Measurements from ENCODE around the gene WDR18.

WDR18 gene

GRCh38 chr19:1014161-1015060 is 30.3 kb downstream of the WDR18 start:
- Histone ChIP-seq H3K27ac (ENCODE audit: low read depth, low read length) (peak overlapping the region; percentile 50; the same call in 1 of the 2 replicates), H3K9me3 (ENCODE audit: control insufficient read depth, insufficient read depth, low read depth, low read length) (no peaks in the 10 kb centered on the region), H3K36me3 (ENCODE audit: control insufficient read depth, insufficient read depth, low read length) (peaks cover 42% of the 10 kb centered on the region), H3K9ac (ENCODE audit: low read length) (no peak overlapping the region), H3K27me3 (ENCODE audit: control insufficient read depth, insufficient read depth, low read length) (no peaks in the 10 kb centered on the region), H3K4me3 (ENCODE audit: low read depth, low read length) (no peak overlapping the region), H3K4me1 (ENCODE audit: control insufficient read depth, insufficient read depth, low read length) (peaks cover 35% of the 10 kb centered on the region)

- Histone ChIP-seq H3K27ac (ENCODE audit: low read depth, low read length) (peak overlapping the region; percentile 50; the same call in 1 of the 2 replicates), H3K4me3 (ENCODE audit: low read depth, low read length) (no peak overlapping the region; the same call in 1 of the 2 replicates), H3K9me3 (ENCODE audit: control insufficient read depth, insufficient read depth, low read depth, low read length) (no peaks in the 10 kb centered on the region), H3K9ac (ENCODE audit: low read length) (peak overlapping the region; percentile 52), H3K27me3 (ENCODE audit: control insufficient read depth, insufficient read depth, low read length) (no peaks in the 10 kb centered on the region), H3K36me3 (ENCODE audit: control insufficient read depth, insufficient read depth, low read length) (peaks cover 35% of the 10 kb centered on the region), H3K4me1 (ENCODE audit: control insufficient read depth, insufficient read depth, low read length) (peaks cover 40% of the 10 kb centered on the region)
These were observed 31.1 kb downstream of the WDR18 start for GRCh38 chr19:1015061-1015781.

DNA sequence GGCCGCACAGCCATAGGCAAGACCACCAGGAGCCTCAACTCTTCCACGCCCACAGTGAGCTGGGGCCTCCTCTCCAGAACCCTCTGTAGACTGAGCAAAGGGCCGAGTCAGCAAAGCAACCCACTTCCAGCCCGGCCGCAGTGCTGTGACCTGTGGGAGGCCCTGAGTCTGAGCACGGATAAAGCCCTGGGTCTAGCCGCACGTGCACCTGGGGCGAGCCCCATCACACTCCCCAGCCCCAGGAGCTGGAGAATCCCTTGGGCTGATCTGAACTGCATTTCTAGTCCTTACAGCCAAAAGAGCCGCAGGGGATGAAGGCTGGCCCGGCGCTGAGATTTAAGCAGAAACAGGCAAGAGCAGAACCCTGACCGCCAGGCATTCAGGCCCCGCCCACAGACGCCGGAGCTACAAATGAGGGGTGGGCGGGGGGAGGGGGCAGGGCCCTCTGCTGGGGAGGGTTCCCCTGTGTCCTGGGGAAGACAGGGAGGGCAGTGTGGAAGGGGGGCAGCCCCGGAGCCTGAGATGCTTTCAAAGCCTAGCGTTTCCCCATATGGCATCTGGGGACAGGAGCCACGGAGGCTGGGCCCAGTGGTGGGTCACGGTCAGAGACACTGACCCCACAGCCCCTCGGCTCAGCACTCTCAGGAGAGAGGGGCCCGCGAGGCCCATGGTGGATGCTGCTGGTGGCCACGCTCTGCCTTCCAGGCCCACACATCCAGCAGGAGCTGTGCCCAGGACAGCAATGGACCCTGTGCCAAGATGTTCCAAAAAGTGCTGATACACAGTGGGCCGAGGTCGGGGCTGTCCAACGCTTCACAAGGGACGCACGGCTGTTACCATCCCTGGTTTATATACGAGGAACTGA is 31.9 kb downstream of the WDR18 start:
- H3K36me3 ChIP-seq (ENCODE audit: control insufficient read depth, insufficient read depth, low read length) = peaks cover 29% of the 10 kb centered on the region
- H3K9ac ChIP-seq (ENCODE audit: low read length) = peak overlapping the region; percentile 52
- H3K4me1 ChIP-seq (ENCODE audit: control insufficient read depth, insufficient read depth, low read length) = peaks cover 40% of the 10 kb centered on the region
- peak overlapping the region; percentile 32 for H3K4me3 ChIP-seq (ENCODE audit: low read depth, low read length)
- H3K9me3 ChIP-seq (ENCODE audit: control insufficient read depth, insufficient read depth, low read depth, low read length) = no peaks in the 10 kb centered on the region
- no peaks in the 10 kb centered on the region for H3K27me3 ChIP-seq (ENCODE audit: control insufficient read depth, insufficient read depth, low read length)
- H3K27ac ChIP-seq (ENCODE audit: low read depth, low read length) = 0 out of 2 replicates have a peak overlapping the region, but pooled peaks have one; percentile 50

DNA sequence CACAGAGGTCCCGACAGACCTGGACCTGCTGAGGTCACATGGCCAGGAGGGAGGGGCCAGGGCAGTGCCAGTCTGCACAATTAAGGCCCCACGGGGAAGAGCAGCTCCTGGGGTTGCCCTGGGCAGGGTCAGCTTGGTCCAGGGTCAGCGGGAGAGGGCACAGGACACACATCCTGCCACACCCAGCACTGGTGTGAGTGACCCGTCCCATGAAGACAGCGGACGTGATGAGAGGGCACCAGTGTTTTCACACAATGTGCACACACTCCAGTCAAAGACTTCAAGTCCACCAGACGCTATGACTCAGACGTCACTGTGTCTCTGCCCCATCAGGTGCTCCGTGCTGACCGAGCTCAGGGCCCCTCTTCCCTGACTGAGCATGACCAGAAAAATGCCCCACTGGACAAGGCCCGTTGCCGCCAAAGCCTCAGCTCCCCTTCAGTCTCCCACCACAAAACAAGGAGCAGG is 32.5 kb downstream of the WDR18 start:
- Histone ChIP-seq H3K4me3 (ENCODE audit: low read depth, low read length) (peak overlapping the region; percentile 2; the same call in 1 of the 2 replicates), H3K27me3 (ENCODE audit: control insufficient read depth, insufficient read depth, low read length) (no peaks in the 10 kb centered on the region), H3K36me3 (ENCODE audit: control insufficient read depth, insufficient read depth, low read length) (peaks cover 26% of the 10 kb centered on the region), H3K9me3 (ENCODE audit: control insufficient read depth, insufficient read depth, low read depth, low read length) (no peaks in the 10 kb centered on the region), H3K27ac (ENCODE audit: low read depth, low read length) (no peak overlapping the region), H3K9ac (ENCODE audit: low read length) (peak overlapping the region; percentile 22), H3K4me1 (ENCODE audit: control insufficient read depth, insufficient read depth, low read length) (peaks cover 40% of the 10 kb centered on the region)

- Histone ChIP-seq H3K4me1 (ENCODE audit: control insufficient read depth, insufficient read depth, low read length) (peaks cover 40% of the 10 kb centered on the region), H3K36me3 (ENCODE audit: control insufficient read depth, insufficient read depth, low read length) (peaks cover 20% of the 10 kb centered on the region), H3K27me3 (ENCODE audit: control insufficient read depth, insufficient read depth, low read length) (no peaks in the 10 kb centered on the region), H3K9me3 (ENCODE audit: control insufficient read depth, insufficient read depth, low read depth, low read length) (no peaks in the 10 kb centered on the region), H3K4me3 (ENCODE audit: low read depth, low read length) (no peak overlapping the region), H3K9ac (ENCODE audit: low read length) (no peak overlapping the region), H3K27ac (ENCODE audit: low read depth, low read length) (peak overlapping the region; percentile 41; the same call in 1 of the 2 replicates)
These were observed 33.2 kb downstream of the WDR18 start for GRCh38 chr19:1017115-1017905.

DNA sequence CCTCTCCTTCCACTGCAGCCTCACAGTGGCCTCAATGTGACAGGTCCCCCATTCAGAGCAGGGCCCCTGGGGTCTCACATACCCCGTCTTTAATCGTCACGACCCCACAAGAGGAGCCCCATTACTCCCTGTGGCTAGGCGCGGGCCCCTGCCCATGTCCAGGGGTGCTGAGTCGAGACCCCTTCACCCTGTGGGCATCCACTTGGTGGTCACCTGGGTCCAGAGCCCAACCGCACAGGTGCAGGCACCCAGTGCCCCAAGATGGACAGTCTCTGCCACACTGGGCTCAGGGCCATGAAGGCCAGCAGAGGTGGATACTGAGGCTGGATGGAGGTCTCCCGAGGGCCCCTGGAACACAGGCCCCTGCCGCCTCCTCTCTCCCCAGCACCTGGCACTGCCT is 33.8 kb downstream of the WDR18 start:
- H3K9ac ChIP-seq (ENCODE audit: low read length) = no peak overlapping the region

DNA sequence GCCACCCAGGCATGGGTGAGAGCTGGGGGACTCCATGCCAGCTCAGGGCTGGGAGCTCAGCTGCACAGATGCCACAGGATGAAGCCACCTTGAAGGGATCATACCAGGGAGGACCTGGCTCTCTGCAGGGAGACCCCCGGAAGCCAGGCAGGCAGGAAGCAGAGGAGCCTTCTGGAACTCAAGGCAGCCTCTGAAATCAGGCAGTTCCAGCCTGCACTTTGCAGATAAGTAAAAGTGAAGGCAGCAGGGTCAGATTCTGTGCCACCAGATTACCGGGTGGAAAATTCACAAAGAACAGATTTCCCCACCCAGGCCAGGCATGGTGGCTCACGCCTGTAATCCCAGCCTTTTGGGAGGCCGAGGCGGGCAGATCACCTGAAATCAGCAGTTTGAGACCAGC is 34.2 kb downstream of the WDR18 start:
- Histone ChIP-seq H3K4me1 (ENCODE audit: control insufficient read depth, insufficient read depth, low read length) (peaks cover 40% of the 10 kb centered on the region), H3K27me3 (ENCODE audit: control insufficient read depth, insufficient read depth, low read length) (no peaks in the 10 kb centered on the region), H3K9me3 (ENCODE audit: control insufficient read depth, insufficient read depth, low read depth, low read length) (no peaks in the 10 kb centered on the region), H3K27ac (ENCODE audit: low read depth, low read length) (0 out of 2 replicates have a peak overlapping the region, but pooled peaks have one; percentile 14), H3K9ac (ENCODE audit: low read length) (no peak overlapping the region), H3K36me3 (ENCODE audit: control insufficient read depth, insufficient read depth, low read length) (peaks cover 10% of the 10 kb centered on the region), H3K4me3 (ENCODE audit: low read depth, low read length) (no peak overlapping the region)

More for the DNA sequence above, 33.8 kb downstream of the WDR18 start:
- H3K27ac ChIP-seq (ENCODE audit: low read depth, low read length) = 0 out of 2 replicates have a peak overlapping the region, but pooled peaks have one; percentile 41
- H3K36me3 ChIP-seq (ENCODE audit: control insufficient read depth, insufficient read depth, low read length) = peaks cover 15% of the 10 kb centered on the region
- no peaks in the 10 kb centered on the region for H3K9me3 ChIP-seq (ENCODE audit: control insufficient read depth, insufficient read depth, low read depth, low read length)
- H3K27me3 ChIP-seq (ENCODE audit: control insufficient read depth, insufficient read depth, low read length) = no peaks in the 10 kb centered on the region
- peaks cover 40% of the 10 kb centered on the region for H3K4me1 ChIP-seq (ENCODE audit: control insufficient read depth, insufficient read depth, low read length)
- H3K4me3 ChIP-seq (ENCODE audit: low read depth, low read length) = no peak overlapping the region

GRCh38 chr19:1018932-1019615 is 34.9 kb downstream of the WDR18 start:
- peaks cover 3% of the 10 kb centered on the region for H3K36me3 ChIP-seq (ENCODE audit: control insufficient read depth, insufficient read depth, low read length)
- no peaks in the 10 kb centered on the region for H3K27me3 ChIP-seq (ENCODE audit: control insufficient read depth, insufficient read depth, low read length)
- H3K27ac ChIP-seq (ENCODE audit: low read depth, low read length) = no peak overlapping the region
- no peaks in the 10 kb centered on the region for H3K9me3 ChIP-seq (ENCODE audit: control insufficient read depth, insufficient read depth, low read depth, low read length)
- peaks cover 40% of the 10 kb centered on the region for H3K4me1 ChIP-seq (ENCODE audit: control insufficient read depth, insufficient read depth, low read length)
- peak overlapping the region; percentile 91 for H3K9ac ChIP-seq (ENCODE audit: low read length)
- peak overlapping the region; percentile 95 for H3K4me3 ChIP-seq (ENCODE audit: low read depth, low read length)

DNA sequence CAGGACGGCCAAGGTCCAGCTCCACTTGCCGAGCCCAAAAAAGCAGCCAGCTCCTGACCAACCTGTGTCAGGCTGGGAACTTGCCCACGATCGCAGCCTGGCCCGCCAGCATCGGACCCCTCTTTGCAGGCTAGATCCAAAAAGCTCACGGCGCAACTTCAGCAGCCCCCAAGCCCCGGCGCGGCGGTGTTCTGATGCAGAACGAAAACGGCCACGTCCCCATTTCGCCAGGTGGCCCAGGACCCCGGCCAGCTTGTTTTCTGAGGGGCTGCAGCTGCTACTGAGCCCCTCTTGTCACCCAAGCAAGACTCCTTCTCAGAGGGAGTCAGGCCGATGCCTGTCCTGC is 35.4 kb downstream of the WDR18 start:
- Histone ChIP-seq H3K27me3 (ENCODE audit: control insufficient read depth, insufficient read depth, low read length) (no peaks in the 10 kb centered on the region), H3K36me3 (ENCODE audit: control insufficient read depth, insufficient read depth, low read length) (no peaks in the 10 kb centered on the region), H3K4me3 (ENCODE audit: low read depth, low read length) (peak overlapping the region; percentile 95), H3K4me1 (ENCODE audit: control insufficient read depth, insufficient read depth, low read length) (peaks cover 40% of the 10 kb centered on the region), H3K27ac (ENCODE audit: low read depth, low read length) (peak overlapping the region; percentile 73; the same call in 1 of the 2 replicates), H3K9me3 (ENCODE audit: control insufficient read depth, insufficient read depth, low read depth, low read length) (no peaks in the 10 kb centered on the region), H3K9ac (ENCODE audit: low read length) (peak overlapping the region; percentile 91)

Data from HUES6 (cell line).